Inferior parietal cortex (tissue), 1 donor: Measurements from ENCODE around the gene MIB2.

Experiments
- DNase-seq: peaks from one replicate; pipeline ENCODE4 v3.0.0-alpha.2; 2016; ENCODE audit errors: extremely low spot score

Gene MIB2

DNA sequence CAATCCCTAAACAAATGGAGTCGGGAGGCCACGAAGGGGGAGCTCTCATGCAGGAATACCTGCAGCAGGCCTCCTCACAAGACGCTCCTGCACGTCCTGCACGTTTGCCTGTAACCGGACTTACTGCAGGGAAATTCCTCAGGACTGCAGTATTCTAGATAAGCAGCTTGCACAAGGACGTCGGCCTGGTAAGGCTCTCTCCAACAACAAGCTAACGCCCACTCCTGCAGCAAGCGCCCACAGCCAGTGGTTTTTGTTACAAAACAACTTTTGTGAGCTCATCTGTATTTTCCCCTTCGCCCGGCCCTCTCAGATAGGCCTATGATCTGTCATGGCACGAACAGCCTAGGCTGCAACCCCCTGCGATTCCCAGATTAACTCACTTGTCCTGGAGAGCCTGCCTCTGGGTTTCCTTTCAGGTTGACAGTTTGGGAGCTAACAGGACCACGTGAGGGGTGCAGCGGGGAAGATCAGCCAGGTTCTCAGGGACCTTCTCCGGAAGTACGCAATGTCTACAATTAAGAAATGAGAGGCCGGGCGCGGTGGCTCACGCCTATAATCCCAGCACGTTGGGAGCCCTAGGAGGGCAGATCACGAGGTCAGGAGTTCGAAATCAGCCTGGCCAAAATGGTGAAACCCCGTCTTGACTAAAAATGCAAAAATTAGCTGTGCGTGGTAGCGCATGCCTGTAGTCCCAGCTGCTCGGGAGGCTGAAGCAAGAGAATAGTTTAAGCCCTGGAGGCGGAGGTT is 921 bp upstream of the MIB2 start:
- peak; percentile 42 for DNase-seq

DNA sequence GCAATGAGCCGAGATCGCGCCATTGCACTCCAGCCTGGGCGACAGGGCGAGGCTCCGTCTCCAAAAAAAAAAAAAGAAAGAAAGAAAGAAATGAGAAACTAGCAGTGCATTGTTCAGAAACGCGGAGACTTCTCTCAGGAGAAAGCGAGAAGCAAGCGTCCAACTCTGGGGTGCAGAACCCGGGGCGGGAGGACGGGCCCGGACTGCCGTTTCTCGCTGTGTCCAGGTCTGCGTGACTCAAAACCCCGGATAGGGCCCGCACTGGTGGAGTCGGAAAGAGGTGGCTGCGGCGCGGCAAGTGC is 395 bp upstream of the MIB2 start:
- DNase-seq = no peak

DNA sequence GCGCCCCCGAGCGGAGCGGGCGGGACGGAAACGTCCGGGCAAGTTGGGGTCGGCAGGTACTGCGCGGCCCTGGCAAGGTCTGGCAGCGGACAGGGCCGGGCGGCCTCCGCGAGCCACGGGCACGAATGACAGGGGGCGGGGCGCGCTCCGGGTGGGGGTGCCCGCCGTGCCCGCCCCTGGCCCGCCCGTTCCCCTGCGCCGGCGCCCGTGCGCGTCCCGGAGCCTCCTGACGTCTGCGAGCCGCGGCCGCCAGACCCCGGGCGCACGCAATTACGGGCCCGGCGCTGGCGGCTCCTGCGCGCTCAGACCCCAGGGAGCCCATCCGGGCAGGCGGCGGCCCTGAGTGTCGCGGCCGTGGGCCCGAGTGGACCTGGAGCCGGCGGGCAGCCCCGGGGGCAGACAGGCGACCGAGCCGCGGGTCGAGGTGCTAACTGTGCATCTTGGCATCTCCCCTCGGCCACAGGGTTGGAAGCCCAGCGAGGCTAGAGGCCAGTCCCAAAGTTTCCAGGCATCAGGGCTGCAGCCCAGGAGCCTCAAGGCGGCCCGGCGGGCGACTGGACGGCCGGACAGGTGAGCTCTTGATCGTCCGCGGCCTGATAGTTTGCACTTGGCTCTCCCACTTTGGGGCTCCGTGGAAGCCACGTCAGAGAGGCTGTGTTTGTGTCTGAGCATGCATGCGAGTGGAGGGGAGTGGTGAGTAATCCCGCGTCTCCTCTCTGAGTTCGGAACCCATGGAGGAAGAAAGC is 918 bp downstream of the MIB2 start:
- DNase-seq = no peak

DNA sequence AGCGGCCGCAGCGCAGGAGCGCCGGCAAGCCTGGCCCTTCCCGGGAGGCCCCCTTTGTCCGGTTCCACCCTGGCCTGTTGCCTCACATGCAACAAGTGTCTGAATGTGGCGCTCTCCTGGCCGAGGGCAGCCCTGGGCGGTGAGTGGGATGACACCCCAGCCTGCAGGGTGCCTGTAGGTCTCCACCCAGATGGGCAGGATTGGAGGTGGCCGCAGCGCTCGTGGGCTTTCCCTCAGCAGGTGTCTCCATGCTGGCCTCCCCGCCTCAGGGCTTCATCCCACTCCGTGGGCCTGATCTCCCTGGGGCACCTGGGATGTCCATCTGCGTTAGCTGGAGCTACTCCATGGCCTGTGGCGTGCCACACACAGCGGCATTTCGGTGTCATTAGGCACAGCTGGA is 1.5 kb downstream of the MIB2 start:
- no peak for DNase-seq

DNA sequence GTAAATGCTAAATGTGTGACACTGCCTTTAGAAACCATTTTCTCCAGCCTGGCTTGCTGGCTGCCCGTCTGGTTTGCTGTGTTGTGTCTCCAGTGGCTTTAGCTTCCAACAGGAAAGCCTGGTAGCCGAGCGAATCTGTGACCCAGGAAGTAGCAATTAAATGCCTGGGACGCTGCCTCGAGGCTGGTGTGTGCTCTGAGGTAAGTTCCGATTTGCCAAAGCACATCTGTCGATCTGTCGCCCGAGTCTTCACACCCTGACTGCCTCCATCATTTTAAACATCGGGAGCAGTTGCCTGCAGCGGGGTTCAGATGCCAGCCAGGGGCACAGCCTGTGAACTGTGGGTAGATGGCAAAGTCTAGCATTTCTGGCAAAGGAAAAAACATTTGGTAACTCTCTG is 2.2 kb downstream of the MIB2 start:
- no peak for DNase-seq

DNA sequence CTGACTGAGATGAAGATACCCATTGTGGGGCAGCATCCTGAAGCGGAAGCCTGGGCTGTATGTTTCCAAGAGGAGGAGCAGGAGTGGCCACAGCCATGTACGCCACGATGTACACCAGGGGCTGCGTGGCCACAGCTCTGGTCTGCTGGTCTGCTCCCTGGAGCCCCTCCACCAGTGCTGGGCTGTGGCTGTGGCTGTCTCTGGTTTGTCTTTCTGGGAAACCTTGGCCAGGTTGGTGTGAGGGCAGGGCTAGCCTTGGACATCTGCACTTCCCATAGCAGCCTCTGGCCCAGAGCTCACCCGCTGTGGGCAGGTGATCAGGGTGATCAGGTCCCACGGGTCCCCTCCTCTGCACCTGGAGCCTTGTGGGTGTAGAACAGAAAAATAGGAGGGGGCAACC is 2.6 kb downstream of the MIB2 start:
- DNase-seq = no peak

DNA sequence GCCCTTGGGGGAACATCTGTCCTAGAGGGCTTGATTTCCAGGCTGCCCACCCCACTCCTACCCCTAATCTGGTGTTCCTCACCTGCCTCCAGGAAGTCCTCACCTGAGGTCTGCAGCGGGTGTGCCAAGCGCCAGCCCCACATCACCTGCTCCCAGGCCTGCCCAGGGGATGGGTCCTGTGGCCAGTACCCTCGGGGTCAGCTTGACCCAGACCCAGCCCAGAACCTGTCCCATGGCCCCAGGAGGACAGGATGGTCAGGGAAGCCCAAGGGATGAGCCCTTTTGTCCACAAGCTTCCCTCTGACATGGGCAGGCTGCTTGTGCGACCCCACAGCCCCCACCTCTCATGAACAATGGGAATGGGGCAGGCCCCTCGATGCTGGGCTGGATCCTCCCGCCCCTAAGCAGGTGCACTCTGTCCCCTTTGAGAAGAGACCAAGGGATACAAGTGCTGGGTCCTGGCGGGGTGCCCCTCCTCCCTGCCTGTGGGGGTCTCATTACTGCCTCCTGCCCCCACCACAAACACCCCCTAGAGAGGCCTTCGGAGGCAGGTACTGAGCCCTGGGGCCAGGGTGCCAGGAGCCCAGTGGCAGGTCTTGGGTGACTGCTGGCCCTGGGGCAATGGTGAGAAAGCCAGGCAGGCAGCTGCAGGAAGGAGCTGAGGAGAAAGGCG is 3.2 kb downstream of the MIB2 start:
- DNase-seq = no peak

DNA sequence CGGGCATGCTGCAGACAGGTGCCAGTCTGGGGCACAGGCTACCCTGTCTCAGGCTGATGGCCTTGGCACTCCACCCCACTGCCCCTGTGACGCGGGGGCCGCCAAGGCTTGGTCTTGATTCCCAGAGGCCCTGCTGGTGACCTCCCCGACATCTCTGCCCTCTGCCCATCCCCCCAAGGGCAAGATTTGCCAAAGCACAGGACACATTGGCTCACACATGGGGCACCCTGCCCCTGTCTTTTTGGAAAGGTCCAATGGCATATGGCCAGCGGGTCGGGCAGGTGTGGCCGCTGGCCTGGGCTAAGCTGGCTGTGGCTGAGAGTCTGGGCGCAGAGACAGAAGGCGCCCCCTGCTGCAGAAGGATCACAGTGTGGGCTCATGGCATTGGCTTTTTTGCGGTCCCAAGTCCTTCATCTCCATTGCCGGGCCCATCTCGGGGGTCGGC is 4.6 kb downstream of the MIB2 start:
- DNase-seq = no peak

DNA sequence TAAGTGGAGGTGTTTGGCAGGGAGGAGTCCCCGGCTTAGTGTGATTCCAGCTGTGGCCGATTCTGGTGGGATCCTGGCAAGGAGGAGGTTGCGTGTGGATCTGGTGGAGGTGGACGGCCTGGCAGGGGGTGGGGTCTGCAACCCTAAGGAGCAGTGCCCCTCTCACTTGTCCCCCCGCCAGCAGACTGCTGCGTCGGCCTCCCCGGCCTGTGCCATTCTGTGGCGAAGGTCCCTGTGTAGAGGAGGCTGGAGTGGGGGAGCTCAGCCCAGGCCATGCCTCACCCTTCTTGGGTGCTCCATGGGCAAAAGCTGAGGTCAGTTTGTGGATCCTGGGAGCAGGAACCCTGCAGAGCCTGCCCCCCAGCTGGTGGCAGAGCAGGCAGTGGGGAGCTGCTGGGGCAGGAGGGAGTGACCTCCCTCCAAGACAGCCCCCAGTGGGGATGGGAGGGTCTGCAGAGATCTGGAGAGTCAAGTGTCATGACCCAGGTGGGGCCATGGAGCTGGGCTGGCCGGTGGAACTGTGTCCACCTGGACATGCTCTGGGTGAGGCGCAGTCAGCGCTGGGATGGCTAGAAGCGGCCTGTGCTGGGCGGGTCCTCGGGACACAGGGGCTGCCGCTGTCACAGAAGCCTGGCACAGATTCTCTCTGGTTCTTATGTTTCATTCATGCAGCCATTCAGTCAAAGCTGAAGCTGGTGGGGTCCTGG is 5.3 kb downstream of the MIB2 start:
- DNase-seq = no peak

DNA sequence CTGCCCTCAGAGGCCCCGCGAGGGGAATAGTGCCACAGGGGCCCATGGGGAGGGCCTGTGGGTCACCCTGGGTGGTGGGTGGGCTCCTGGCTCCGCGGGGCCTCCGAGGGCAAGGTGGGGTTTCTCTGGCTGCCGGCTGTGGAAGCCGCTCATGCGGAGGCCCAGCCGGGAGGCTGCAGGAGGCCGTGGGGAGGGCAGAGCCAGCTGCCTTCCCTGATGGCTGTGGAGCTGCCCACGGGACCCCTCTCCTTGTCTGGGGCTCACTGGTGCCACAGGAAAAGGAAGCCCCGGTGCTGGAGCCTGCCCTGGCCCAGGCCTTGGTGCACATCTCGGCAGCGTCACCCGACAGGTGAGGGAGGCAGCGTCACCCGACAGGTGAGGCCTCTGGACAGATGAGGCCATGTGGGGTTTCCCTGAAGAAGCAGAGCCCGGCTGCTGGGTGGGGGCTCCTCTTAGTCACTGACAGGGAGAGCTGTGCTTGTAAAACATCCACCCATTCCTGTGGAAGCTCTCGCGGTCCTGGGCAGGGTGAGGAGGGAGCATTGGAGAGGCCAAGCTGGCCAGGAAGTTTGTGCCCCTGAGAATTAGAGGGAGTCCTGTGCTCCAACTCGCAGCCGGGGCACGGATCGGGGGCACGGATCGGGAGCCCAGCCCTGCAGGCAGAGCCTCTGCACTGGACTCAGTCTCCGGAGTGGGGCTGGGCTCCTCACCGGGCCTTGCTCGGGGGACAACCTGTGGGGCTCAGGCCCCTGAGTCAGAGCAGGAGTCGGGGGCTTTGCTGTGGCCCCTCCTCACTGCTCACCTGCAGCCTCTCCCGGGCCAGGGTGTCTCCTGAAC is 6.1 kb downstream of the MIB2 start:
- DNase-seq = no peak

DNA sequence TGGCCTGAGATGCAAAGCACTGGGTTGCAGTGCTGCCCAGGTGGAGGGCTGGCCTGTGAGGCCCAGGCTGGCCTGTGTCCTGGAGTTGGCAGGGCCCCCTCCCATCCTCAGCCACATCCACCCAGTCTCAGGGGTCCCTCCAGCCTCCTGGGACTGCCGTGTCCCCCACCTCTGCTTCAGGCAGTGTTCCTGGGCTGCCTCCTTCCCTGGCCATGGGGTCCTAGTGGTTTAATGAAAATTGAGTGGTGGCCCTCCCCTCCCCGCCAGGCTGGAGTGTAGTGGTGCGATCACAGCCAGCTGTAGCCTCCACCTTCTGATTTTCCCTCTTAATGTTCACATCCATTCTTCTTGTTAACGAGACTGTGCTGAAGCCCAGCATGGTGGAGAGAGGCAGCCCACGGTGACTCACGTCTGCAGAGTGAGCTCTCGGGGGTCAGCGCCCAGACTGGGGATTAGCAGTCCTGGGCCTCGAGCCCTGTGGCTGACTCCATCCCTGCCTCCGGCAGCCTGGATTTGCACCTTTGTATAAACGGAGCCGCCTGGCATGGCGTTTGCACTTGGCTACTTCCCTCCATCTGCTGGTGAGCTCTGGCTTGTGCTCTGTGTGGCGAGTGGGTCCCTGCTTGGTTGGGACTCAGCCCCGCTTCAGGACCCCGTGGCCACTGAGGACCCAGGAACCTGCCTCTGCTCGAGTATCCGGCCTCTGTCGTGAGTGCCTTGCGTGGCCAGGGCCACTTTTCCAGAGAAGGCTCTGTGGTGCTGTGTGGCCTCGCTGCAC is 6.9 kb downstream of the MIB2 start:
- no peak for DNase-seq

DNA sequence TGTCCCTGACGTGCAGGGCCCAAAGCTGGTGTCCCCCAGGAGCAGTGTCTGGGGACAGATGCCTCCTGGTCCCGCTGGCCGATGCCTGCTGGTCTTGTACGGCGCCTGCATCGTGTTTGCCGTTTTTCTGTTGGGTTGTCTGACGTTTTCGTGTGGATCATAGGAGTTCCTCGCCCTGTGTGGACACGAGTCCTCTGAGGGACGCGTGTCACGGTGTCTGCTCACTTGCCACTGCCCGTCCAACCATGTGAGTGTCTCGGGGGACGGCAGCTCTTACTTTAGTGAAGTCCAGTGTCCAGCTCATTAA is 7.4 kb downstream of the MIB2 start:
- no peak for DNase-seq

DNA sequence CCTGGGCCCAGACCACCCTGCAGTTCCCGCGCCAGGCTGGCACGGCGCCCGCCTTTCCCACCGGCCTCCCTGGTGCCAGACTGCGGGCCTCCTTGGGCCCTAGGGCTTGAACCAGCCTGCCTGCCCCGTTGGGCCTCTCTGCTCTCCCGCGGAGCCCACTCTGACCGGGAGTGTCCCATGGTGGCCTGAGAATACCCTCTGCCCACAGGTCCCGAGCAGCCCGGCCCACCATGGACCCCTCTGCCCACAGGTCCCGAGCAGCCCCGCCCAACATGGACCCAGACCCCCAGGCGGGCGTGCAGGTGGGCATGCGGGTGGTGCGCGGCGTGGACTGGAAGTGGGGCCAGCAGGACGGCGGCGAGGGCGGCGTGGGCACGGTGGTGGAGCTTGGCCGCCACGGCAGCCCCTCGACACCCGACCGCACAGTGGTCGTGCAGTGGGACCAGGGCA is 7.9 kb downstream of the MIB2 start:
- no peak for DNase-seq

DNA sequence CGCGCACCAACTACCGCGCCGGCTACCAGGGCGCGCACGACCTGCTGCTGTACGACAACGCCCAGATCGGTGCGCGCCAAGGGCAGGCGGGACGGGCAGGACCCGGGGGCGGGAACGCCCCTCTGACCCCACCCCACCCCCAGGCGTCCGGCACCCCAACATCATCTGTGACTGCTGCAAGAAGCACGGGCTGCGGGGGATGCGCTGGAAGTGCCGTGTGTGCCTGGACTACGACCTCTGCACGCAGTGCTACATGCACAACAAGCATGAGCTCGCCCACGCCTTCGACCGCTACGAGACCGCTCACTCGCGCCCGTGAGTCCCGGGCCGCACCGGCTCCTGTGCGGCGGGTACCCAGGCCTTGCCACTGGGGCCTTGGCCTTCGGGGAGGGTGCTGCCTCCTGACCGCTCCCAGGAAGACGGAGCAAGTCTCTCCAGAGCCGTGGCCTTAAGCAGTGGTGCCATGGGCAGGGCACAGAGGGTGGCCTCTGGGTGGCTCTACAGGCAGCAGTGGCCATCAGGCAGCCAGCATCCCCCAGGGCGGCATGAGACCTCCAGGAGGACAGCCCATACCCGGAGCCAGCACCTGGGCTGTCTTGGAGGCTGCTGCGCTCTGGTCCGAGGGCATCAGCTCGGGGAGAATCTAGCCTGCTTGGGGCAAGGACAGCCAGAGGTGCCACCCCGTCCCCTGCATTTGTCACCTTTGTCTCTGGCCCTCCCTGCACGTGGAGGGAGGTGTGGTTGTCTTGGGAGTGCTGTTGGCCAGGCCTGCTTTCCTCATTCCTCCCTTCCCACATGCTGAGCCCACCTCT is 8.5 kb downstream of the MIB2 start:
- no peak for DNase-seq

DNA sequence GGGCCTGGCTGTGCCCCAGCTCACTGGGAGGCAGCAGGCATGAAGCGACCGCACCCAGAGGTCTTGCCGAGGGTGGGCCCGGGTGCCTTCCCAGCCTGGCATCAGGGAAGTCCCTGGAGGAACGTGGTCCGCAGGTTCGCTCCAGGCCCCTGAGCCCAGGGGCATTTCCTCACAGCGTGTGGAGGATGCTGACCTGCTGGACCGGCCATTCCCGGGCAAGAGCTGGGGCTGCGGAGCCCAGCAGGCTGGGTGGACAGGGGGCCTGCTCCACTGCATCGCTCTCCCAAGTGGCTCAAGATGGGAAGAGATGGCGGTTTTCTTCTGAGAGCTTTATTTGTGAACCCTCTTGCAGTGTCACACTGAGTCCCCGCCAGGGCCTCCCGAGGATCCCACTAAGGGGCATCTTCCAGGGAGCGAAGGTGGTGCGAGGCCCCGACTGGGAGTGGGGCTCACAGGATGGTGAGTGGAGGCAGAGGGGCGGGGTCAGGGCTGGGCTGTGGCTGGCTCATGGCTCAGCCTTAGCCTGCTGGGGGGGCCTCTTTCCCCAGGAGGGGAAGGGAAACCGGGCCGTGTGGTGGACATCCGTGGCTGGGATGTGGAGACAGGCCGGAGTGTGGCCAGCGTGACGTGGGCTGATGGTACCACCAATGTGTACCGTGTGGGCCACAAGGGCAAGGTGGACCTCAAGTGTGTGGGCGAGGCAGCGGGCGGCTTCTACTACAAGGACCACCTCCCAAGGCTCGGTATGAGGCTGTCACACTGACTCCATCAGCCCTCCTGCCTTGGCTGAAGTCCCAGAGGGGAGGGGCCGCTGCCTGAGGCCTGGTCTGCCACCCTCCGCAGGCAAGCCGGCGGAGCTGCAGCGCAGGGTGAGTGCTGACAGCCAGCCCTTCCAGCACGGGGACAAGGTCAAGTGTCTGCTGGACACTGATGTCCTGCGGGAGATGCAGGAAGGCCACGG is 9.4 kb downstream of the MIB2 start:
- no peak for DNase-seq

DNA sequence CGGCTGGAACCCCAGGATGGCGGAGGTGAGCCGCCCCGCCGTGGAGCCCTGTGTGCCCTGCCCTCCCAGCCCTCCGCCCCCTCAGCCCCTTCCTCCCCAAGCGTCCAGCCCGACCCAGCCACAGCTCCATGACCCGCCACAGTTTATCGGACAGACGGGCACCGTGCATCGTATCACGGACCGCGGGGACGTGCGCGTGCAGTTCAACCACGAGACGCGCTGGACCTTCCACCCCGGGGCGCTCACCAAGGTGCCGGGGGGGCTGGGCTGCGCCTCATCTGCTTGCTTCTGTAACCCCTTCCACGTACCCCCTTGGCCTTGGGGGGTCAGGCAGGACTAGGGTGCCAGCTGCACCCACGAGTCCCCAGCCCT is 10.1 kb downstream of the MIB2 start:
- no peak for DNase-seq

DNA sequence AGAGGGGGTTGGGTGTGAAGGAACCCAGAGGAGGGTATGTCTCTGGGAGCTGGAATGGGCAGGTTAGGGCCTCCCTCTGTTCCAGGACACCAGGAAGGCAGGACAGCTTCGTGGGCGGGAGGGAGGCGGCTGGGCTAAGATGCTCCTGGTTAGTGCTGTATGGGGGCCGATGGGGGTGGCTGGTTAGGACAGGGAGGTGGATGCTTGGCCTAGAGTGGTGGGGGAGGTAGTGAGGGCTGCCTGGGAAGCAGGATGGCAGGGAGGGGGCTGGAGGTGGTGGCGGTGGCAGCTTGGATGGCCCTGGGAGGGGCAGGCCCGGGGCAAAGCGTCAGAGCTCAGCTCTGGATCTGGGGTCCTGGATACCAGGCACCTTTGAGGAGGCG is 10.5 kb downstream of the MIB2 start:
- DNase-seq = no peak

DNA sequence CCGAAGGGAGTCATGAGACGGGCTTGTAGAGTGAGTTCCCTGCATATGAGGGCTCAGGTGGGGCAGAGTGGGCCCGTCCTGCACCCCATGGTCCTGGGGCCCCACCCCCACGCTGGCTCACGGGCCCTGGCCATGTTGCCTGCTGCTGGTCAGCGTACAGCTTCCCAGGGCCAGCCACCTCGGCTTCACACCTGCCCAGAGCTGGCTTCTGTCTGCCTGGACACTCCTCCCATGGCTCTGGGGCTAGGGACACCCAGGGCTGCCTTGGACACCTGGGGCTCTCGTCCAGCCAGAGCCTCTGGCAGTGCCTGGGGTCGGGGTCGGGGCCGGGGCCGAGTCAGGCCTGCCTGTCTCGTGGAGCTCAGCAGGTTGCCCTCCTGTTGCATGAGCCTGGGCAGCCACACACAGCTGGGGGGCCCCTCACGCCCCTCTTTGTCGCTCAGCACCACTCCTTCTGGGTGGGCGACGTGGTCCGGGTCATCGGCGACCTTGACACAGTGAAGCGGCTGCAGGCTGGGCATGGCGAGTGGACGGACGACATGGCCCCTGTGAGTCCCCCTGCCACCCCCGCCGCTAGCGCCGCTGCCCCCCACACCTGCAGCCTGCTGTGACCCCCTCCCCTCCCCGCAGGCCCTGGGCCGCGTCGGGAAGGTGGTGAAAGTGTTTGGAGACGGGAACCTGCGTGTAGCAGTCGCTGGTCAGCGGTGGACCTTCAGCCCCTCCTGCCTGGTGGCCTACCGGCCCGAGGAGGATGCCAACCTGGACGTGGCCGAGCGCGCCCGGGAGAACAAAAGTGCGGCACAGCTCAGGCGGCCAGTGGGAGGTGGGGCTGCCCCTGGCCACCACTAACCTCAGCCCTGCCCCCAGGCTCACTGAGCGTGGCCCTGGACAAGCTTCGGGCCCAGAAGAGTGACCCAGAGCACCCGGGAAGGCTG is 11.2 kb downstream of the MIB2 start:
- no peak for DNase-seq
